ENCODE data around the gene ALPL.

Gene ALPL

DNA sequence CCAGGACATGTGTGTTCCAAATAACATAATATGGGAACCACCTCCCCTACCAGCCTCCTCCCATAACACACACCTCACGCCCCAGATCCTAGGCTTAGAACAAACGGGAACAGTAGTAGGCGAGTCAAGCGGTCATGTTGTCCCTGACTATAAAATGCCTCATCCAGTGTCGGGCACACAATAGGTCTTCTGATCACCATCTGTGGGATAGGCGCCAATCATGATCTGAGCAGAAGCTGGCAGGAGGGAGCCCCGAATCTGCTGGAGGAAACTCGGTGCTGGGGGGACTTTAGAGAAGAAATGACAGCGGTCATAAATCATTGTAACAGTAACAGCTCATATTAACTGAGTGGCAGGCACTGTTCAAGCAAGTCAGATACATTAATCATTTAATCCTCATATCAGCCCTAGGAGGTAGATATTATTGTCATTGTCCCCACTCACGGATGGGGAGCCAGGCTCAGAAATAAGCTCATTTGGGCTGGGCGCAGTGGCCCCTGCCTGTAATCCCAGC lies 13.4 kb downstream of the ALPL start:
- POLR2A ChIA-PET = no interaction called here
- CTCF ChIA-PET = interaction anchor here (1.1 to 2.1 kb wide), 4 partner anchors 11 to 305 kb away, joined by 3 to 8 read pairs (median 4); no protein-coding TSS in a partner anchor

DNA sequence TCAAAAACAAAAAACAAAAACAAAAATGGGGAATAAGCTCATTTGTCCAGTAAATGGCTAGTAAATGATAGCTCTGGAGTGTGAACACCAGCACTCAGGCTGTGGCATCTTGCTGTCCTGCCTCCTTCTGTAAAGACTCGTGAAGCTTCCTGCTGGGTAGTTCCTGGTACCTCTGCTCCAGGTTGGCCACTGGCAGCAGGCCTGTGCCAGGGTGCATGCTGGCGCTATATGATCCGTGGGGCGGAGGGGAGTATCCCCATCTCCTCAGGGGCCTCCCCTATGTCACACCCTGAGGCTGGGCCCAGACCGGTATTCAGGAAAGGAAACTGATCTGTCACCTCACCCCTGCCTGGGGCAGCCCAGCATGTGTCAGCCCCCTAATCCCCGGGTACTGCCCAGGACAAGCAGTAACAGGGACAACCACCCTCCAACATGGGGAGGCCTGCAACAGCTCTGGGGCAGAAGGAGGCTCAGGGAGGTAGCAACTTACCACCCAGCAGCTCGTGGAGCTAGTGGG lies 14.1 kb downstream of the ALPL start:
- TF ChIP-seq ZBTB1 (tag by site-specific recombination; IDR thresholded peaks at IDR 0.05) (no peak), ZNF121 (tag by site-specific recombination; IDR thresholded peaks at IDR 0.05) (no peak), ZFP3 (tag by site-specific recombination; IDR thresholded peaks at IDR 0.05; ENCODE audit: low read depth) (no peak), KLF1 (tag by site-specific recombination; IDR thresholded peaks at IDR 0.05) (peak; percentile 56), ZNF404 (tag by site-specific recombination; IDR thresholded peaks at IDR 0.05) (no peak), GLIS1 (tag by site-specific recombination; IDR thresholded peaks at IDR 0.05) (no peak), ZNF76 (tag by site-specific recombination; IDR thresholded peaks at IDR 0.05; ENCODE audit: borderline replicate concordance, low read depth) (no peak), ZSCAN4 (tag by site-specific recombination; IDR thresholded peaks at IDR 0.05) (no peak), ZIC2 (tag by site-specific recombination; IDR thresholded peaks at IDR 0.05) (peak; percentile 72), ZNF596 (tag by site-specific recombination; IDR thresholded peaks at IDR 0.05) (no peak)
- TF ChIP-seq, protein P1, sequence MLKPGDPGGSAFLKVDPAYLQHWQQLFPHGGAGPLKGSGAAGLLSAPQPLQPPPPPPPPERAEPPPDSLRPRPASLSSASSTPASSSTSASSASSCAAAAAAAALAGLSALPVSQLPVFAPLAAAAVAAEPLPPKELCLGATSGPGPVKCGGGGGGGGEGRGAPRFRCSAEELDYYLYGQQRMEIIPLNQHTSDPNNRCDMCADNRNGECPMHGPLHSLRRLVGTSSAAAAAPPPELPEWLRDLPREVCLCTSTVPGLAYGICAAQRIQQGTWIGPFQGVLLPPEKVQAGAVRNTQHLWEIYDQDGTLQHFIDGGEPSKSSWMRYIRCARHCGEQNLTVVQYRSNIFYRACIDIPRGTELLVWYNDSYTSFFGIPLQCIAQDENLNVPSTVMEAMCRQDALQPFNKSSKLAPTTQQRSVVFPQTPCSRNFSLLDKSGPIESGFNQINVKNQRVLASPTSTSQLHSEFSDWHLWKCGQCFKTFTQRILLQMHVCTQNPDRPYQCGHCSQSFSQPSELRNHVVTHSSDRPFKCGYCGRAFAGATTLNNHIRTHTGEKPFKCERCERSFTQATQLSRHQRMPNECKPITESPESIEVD (tag by site-specific recombination; IDR thresholded peaks at IDR 0.05) = no peak
- no peak overlapping the region for H3K4me3 ChIP-seq (ENCODE audit: low read depth, low read length)
- no peak overlapping the region for H3K27ac ChIP-seq (ENCODE audit: extremely low read depth, low read depth, low read length)
- no peaks in the 10 kb centered on the region for H3K36me3 ChIP-seq (ENCODE audit: control insufficient read depth in 2 of 2, insufficient read depth in 1 of 2, low read length in 2 of 2)
- H3K4me1 ChIP-seq (ENCODE audit: control insufficient read depth, insufficient read depth, low read length) = no peaks in the 10 kb centered on the region
- POLR2A ChIA-PET = no interaction called here
- H3K9me3 ChIP-seq (ENCODE audit: control insufficient read depth, insufficient read depth, low read depth, low read length) = no peaks in the 10 kb centered on the region
- CTCF ChIA-PET = interaction anchor here (0.6 to 2.1 kb wide), 5 partner anchors 12 to 305 kb away, joined by 3 to 8 read pairs (median 4); no protein-coding TSS in a partner anchor

More for the DNA sequence above, 13.4 kb downstream of the ALPL start:
- TF ChIP-seq ZNF521 (tag by site-specific recombination; IDR thresholded peaks at IDR 0.05) = no peak
- no peak for TF ChIP-seq KLF16 (tag by site-specific recombination; IDR thresholded peaks at IDR 0.05)
- TF ChIP-seq ZFHX2 (tag by site-specific recombination; conservative IDR thresholded peaks at IDR 0.05) = no peak
- TF ChIP-seq, protein P2, sequence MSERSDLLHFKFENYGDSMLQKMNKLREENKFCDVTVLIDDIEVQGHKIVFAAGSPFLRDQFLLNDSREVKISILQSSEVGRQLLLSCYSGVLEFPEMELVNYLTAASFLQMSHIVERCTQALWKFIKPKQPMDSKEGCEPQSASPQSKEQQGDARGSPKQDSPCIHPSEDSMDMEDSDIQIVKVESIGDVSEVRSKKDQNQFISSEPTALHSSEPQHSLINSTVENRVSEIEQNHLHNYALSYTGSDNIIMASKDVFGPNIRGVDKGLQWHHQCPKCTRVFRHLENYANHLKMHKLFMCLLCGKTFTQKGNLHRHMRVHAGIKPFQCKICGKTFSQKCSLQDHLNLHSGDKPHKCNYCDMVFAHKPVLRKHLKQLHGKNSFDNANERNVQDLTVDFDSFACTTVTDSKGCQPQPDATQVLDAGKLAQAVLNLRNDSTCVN (tag by site-specific recombination; optimal IDR thresholded peaks at IDR 0.05) = no peak
- TF ChIP-seq MEIS1 (CRISPR knock-in tag; IDR thresholded peaks at IDR 0.05; ENCODE audit: borderline replicate concordance) = no peak
- no peak for TF ChIP-seq ZNF24 (tag by site-specific recombination; IDR thresholded peaks at IDR 0.05)
- TF ChIP-seq ZNF548 (tag by site-specific recombination; IDR thresholded peaks at IDR 0.05) = no peak
- TF ChIP-seq PRDM4 (tag by site-specific recombination; IDR thresholded peaks at IDR 0.05) = no peak
- no peak for TF ChIP-seq KLF7 (tag by site-specific recombination; IDR thresholded peaks at IDR 0.05; ENCODE audit: borderline replicate concordance)
- no peak for TF ChIP-seq SETDB1 (IDR thresholded peaks at IDR 0.05; ENCODE audit: insufficient read length, low read length)
- no peak for TF ChIP-seq ZNF670 (tag by site-specific recombination; IDR thresholded peaks at IDR 0.05; ENCODE audit: low read depth)
- Histone ChIP-seq H3K36me3 (ENCODE audit: control insufficient read depth in 2 of 2, insufficient read depth in 1 of 2, low read length in 2 of 2) (no peaks in the 10 kb centered on the region), H3K4me3 (ENCODE audit: low read depth, low read length) (no peak overlapping the region), H3K9me3 (ENCODE audit: control insufficient read depth, insufficient read depth, low read depth, low read length) (no peaks in the 10 kb centered on the region), H3K4me1 (ENCODE audit: control insufficient read depth, insufficient read depth, low read length) (no peaks in the 10 kb centered on the region), H3K27ac (ENCODE audit: extremely low read depth, low read depth, low read length) (no peak overlapping the region)
